Fibroblast of pulmonary artery (primary cell): ENCODE measurements around the gene CASKIN1.
A peak's percentile ranks its signal among the peaks of the same experiment; 100 is the strongest.

Experiments
- DNase-seq: peaks from one replicate; pipeline ENCODE4 v3.0.0-alpha.2; 2010; ENCODE audit warnings: low read depth
- H3K4me3 ChIP-seq: replicated peaks from 2 replicates; pipeline ENCODE4 v1.5.1; 2011; ENCODE audit warnings: low read depth, mild to moderate bottlenecking, control low read depth, low read length, moderate library complexity
- CTCF ChIP-seq: IDR thresholded peaks from 2 replicates; pipeline ENCODE4 v1.5.1; 2011; ENCODE audit warnings: mild to moderate bottlenecking, control low read depth, low read length, inconsistent platforms; ENCODE audit errors: missing control alignments

Gene CASKIN1

GRCh38 chr16:2226245-2226793, 29.9 kb upstream of the CASKIN1 start:
- H3K4me3 ChIP-seq, result no peak overlapping the region
- no peak for TF ChIP-seq CTCF
- no peak for DNase-seq

- H3K4me3 ChIP-seq, result peak overlapping the region; percentile 88
- DNase-seq, result peak; percentile 63
- TF ChIP-seq CTCF, result peak; percentile 28
These were observed 27.6 kb upstream of the CASKIN1 start for GRCh38 chr16:2223942-2224486.

- TF ChIP-seq CTCF, result no peak
- peak; percentile 100 for DNase-seq
- H3K4me3 ChIP-seq, result peak within 1 kb of the TSS; percentile 88
These were observed 27.0 kb upstream of the CASKIN1 start, which contains the start of gene E4F1 for GRCh38 chr16:2223221-2223941. E4F1 (plus strand) TSS chr16:2223591; CDS start chr16:2223614, 23 bp downstream.

GRCh38 chr16:2216330-2216729, 19.9 kb upstream of the CASKIN1 start:
- DNase-seq, result no peak
- no peak overlapping the region for H3K4me3 ChIP-seq
- TF ChIP-seq CTCF, result no peak

GRCh38 chr16:2214719-2214968, 18.2 kb upstream of the CASKIN1 start, which contains the start of gene PGP:
PGP (minus strand) TSS chr16:2214840; CDS start chr16:2214777, 63 bp downstream.
- DNase-seq, result no peak
- peak within 1 kb of the TSS; percentile 72 for H3K4me3 ChIP-seq
- TF ChIP-seq CTCF, result no peak

- TF ChIP-seq CTCF, result no peak
- peak overlapping the region; percentile 57 for H3K4me3 ChIP-seq
- no peak for DNase-seq
These were observed 17.7 kb upstream of the CASKIN1 start for GRCh38 chr16:2213817-2214718.
